Upper lobe of left lung (tissue), 4 donors: ENCODE data around the gene INMT.

Experiments used
- EP300 ChIP-seq, 4 donors: sonication (generic); formaldehyde crosslinking; IDR thresholded peaks; one replicate each; pipeline ENCODE4 v1.5.1; 2017; ENCODE audit warnings: antibody characterized with exemption in 4 of 4, control low read depth in 2 of 4
- POLR2A ChIP-seq, 4 donors: fragments of 450-650 bp; IDR thresholded peaks; one replicate each; pipeline ENCODE4 v1.5.1; 2016 to 2017; ENCODE audit warnings: antibody characterized with exemption in 4 of 4, mild to moderate bottlenecking in 2 of 4
- POLR2AphosphoS5 ChIP-seq, 2 donors: sonication (generic); formaldehyde crosslinking; IDR thresholded peaks; one replicate each; pipeline ENCODE4 v1.5.1; 2017; ENCODE audit warnings: antibody characterized with exemption in 2 of 2
- TF ChIP-seq, protein P1 (sequence below), 6 experiments: fragments of 450-650 bp in 4 of 6; fragments of 200-600 bp in 2 of 6; sonication (generic) in 2 of 6; IDR thresholded peaks; one replicate each; pipeline ENCODE4 v1.5.1; 2016 to 2019; ENCODE audit warnings: antibody characterized with exemption in 6 of 6

DNA sequence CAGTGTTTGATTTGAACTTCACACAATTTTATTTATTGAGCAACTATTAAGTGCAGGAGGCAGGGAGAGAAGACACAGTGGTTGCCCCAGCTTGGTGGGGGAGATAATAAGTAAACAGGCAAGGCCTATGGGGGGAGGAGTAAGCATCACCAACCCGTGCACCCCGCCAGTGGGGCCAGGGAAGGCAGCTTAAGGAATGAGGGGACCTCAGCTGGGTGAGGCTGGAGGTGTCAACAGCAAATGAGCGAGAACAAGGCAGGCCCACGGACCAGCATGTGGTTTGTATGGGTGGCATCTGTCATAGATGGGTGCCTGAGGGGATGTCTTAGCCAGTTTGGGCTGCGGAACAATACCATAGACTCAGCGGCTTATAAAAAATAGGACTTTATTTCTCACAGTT, 45.6 kb upstream of the INMT start:
- TF ChIP-seq, protein P1, sequence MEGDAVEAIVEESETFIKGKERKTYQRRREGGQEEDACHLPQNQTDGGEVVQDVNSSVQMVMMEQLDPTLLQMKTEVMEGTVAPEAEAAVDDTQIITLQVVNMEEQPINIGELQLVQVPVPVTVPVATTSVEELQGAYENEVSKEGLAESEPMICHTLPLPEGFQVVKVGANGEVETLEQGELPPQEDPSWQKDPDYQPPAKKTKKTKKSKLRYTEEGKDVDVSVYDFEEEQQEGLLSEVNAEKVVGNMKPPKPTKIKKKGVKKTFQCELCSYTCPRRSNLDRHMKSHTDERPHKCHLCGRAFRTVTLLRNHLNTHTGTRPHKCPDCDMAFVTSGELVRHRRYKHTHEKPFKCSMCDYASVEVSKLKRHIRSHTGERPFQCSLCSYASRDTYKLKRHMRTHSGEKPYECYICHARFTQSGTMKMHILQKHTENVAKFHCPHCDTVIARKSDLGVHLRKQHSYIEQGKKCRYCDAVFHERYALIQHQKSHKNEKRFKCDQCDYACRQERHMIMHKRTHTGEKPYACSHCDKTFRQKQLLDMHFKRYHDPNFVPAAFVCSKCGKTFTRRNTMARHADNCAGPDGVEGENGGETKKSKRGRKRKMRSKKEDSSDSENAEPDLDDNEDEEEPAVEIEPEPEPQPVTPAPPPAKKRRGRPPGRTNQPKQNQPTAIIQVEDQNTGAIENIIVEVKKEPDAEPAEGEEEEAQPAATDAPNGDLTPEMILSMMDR (IDR thresholded peaks at IDR 0.05) = no peak
- TF ChIP-seq EP300 (IDR thresholded peaks at IDR 0.05) (no peak), POLR2AphosphoS5 (IDR thresholded peaks at IDR 0.05) (no peak), POLR2A (IDR thresholded peaks at IDR 0.05) (no peak)
